ENCODE data around the gene CNTN4.

GRCh38 chr3:2961576-2961975, 862.9 kb downstream of the CNTN4 start:
- TF ChIP-seq, protein P1, sequence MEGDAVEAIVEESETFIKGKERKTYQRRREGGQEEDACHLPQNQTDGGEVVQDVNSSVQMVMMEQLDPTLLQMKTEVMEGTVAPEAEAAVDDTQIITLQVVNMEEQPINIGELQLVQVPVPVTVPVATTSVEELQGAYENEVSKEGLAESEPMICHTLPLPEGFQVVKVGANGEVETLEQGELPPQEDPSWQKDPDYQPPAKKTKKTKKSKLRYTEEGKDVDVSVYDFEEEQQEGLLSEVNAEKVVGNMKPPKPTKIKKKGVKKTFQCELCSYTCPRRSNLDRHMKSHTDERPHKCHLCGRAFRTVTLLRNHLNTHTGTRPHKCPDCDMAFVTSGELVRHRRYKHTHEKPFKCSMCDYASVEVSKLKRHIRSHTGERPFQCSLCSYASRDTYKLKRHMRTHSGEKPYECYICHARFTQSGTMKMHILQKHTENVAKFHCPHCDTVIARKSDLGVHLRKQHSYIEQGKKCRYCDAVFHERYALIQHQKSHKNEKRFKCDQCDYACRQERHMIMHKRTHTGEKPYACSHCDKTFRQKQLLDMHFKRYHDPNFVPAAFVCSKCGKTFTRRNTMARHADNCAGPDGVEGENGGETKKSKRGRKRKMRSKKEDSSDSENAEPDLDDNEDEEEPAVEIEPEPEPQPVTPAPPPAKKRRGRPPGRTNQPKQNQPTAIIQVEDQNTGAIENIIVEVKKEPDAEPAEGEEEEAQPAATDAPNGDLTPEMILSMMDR (IDR thresholded peaks at IDR 0.05), result no peak
- no peak for TF ChIP-seq POLR2A (IDR thresholded peaks at IDR 0.05; ENCODE audit: low read depth)
- TF ChIP-seq EP300 (IDR thresholded peaks at IDR 0.05), result no peak
- TF ChIP-seq POLR2AphosphoS5 (IDR thresholded peaks at IDR 0.05), result no peak
